Left lung (tissue), 10 donors: ENCODE results near the gene DLG1. TPM values are rescaled to one million over a fixed set of nuclear protein-coding genes. Genes with fewer than 3 reads are reported as not detected.
A peak's percentile ranks its signal among the peaks of the same experiment; 100 is the strongest.

Source experiments
- ATAC-seq: fragments of 200-7000 bp; cut with Tn5 transposase; one replicate; pipeline ENCODE4 v1.9.1; 2020; ENCODE audit warnings: moderate library complexity
- DNase-seq, 4 donors: peaks; one replicate each; pipeline ENCODE4 v3.0.0-alpha.2; 2013 to 2020
- H3K27ac ChIP-seq, 2 donors: fragments of 200-600 bp; sonication (generic) in 1 of 2; one replicate each; pipeline versions ENCODE4 v1.5.0 to v1.8.0; 2020 to 2021
- H3K27me3 ChIP-seq, 2 donors: fragments of 200-600 bp; sonication (generic) in 1 of 2; one replicate each; pipeline versions ENCODE4 v1.5.0 to v1.8.0; 2020 to 2021
- H3K36me3 ChIP-seq, 2 donors: fragments of 200-600 bp; sonication (generic) in 1 of 2; one replicate each; pipeline versions ENCODE4 v1.5.0 to v1.8.0; 2020 to 2021
- H3K4me1 ChIP-seq, 2 donors: fragments of 200-600 bp; one replicate each; pipeline ENCODE4 v1.8.0; 2021
- H3K4me3 ChIP-seq, 2 donors: fragments of 200-600 bp; sonication (generic) in 1 of 2; one replicate each; pipeline versions ENCODE4 v1.5.0 to v1.8.0; 2020 to 2021; ENCODE audit warnings: mild to moderate bottlenecking in 1 of 2
- H3K9me3 ChIP-seq, 2 donors: fragments of 200-600 bp; sonication (generic) in 1 of 2; one replicate each; pipeline versions ENCODE4 v1.5.0 to v1.8.0; 2020 to 2021
- CTCF ChIP-seq, 2 donors: fragments of 200-600 bp; sonication (generic) in 1 of 2; IDR thresholded peaks; one replicate each; pipeline versions ENCODE4 v1.5.0 to v1.8.0; 2021; ENCODE audit warnings: antibody characterized with exemption in 2 of 2
- intact Hi-C, 2 donors: fragments of 100-400 bp; cut with DNase I; formaldehyde crosslinking; loops; one replicate each; pipeline versions ENCODE4 v1.11.2 to v1.14.2; 2022
- polyA plus RNA-seq, 6 donors: library from polyadenylated mRNA; unstranded; fragments of 120-200 nt; gene quantifications; one replicate each; pipeline ENCODE4 v1.2.1, GENCODE V29; 2013; ENCODE audit not compliant: insufficient read length in 6 of 6
- total RNA-seq, 2 donors: library from RNA; stranded (reverse); fragmentation: NEBNext Ultra II Directional; extraction: Animal tissue kit (Norgen Biotek cat#: 25700); gene quantifications; one replicate each; pipeline ENCODE4 v1.2.1, GENCODE V29; 2021
- donor health status: DM: no; HTN: yes; CAD: no.
- donor health status: DM: no; HTN: no; CAD: no.

DLG1 gene
- total and polyA plus RNA-seq, 8 donors, result 71.0 to 89.9 (median 83.2) TPM

GRCh38 chr3:197302696-197303341, 4.4 kb upstream of the DLG1 start:
- no peaks in the 10 kb centered on the region for H3K36me3 ChIP-seq
- no peak overlapping the region for H3K27ac ChIP-seq
- intact Hi-C loops, result no loop called here
- H3K27me3 ChIP-seq, result peaks cover 0 to 6% of the 10 kb centered on the region in 2 donors
- ATAC-seq (no peak), DNase-seq (no peak)
- TF ChIP-seq CTCF (IDR thresholded peaks at IDR 0.05), result no peak
- H3K4me3 ChIP-seq, result no peak overlapping the region
- no peaks in the 10 kb centered on the region for H3K4me1 ChIP-seq
- no peaks in the 10 kb centered on the region for H3K9me3 ChIP-seq

GRCh38 chr3:197302033-197302432, 3.6 kb upstream of the DLG1 start:
- H3K4me1 ChIP-seq, result peaks cover 0 to 3% of the 10 kb centered on the region in 2 donors
- no peaks in the 10 kb centered on the region for H3K9me3 ChIP-seq
- no peak for ATAC-seq
- H3K36me3 ChIP-seq, result no peaks in the 10 kb centered on the region
- DNase-seq, result no peak
- H3K27ac ChIP-seq, result no peak overlapping the region
- intact Hi-C loops, result no loop called here
- peaks cover 0 to 6% of the 10 kb centered on the region in 2 donors for H3K27me3 ChIP-seq
- no peak for TF ChIP-seq CTCF (IDR thresholded peaks at IDR 0.05)
- H3K4me3 ChIP-seq, result no peak overlapping the region

- no peak overlapping the region for H3K27ac ChIP-seq
- DNase-seq (no peak), ATAC-seq (no peak)
- intact Hi-C loops, result no loop called here
- H3K27me3 ChIP-seq, result peaks cover 0 to 6% of the 10 kb centered on the region in 2 donors
- H3K36me3 ChIP-seq, result peaks cover 0 to 3% of the 10 kb centered on the region in 2 donors
- TF ChIP-seq CTCF (IDR thresholded peaks at IDR 0.05), result no peak
- no peaks in the 10 kb centered on the region for H3K9me3 ChIP-seq
- H3K4me3 ChIP-seq, result no peak overlapping the region
- H3K4me1 ChIP-seq, result peaks cover 0 to 19% of the 10 kb centered on the region in 2 donors
Observed at GRCh38 chr3:197300361-197300760, 1.9 kb upstream of the DLG1 start.

DNA sequence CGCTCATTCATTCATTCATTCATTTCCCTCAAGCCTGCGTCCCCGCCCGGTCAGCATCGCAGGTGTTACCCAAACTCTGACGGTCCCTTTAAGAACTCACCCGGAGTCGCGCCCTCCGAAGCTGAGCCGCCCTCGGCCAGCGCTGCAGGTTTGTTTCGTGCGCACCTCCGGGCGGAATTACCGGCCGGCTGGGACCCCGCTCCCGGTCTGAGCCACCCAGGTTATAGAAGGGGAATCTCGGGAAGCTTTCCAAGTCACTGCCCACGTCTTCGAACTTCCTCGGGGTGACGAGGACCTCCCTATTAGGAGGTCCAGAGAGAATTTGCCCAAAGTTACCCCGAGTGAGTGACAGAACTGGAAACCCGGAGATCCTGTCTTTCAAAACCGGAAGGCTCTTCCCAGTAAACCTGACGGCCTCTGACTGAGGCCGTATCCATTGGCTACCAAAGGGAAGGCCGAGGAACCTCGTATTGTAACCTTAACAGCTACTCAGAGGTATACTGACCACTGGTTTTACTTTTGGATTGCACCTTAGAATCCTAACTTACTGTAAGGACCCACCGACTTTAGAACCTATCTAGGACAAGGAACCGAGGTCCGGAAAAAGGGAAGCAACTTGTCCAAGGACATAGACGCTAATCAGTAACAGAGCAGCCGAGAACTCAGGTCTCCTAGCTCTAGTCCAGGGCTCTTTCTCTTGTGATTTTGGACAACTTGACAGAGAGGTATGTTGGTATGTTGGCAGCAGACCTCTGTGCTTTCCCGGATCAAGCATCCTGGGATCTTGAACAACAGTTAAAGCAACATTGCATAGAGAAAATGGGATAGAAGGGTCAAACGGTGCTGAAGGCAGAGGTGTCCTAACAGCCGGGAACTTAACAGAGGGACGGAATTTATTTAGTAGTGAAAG, 788 bp upstream of the DLG1 start:
- H3K36me3 ChIP-seq, result peaks cover 0 to 3% of the 10 kb centered on the region in 2 donors
- peak overlapping the region; percentile 89 for H3K27ac ChIP-seq
- peaks cover 0 to 6% of the 10 kb centered on the region in 2 donors for H3K27me3 ChIP-seq
- peak overlapping the region; percentile 85 to 93 for H3K4me3 ChIP-seq
- intact Hi-C loops, result no loop called here
- ATAC-seq, result peak; percentile 56
- H3K9me3 ChIP-seq, result no peaks in the 10 kb centered on the region
- TF ChIP-seq CTCF (IDR thresholded peaks at IDR 0.05), result no peak
- H3K4me1 ChIP-seq, result peaks cover 0 to 25% of the 10 kb centered on the region in 2 donors
- peak in 2 of 4 donors; percentile 63 to 89 for DNase-seq
